ENCODE measurements around the gene TMC1. TPM values are rescaled to one million over a fixed set of nuclear protein-coding genes. Genes with fewer than 3 reads are reported as not detected.
"Not testable (repeated sequence)": the region's sequence is repeated elsewhere in the genome, so short reads cannot be mapped to it uniquely, and the experiment has no call there.

TMC1 gene
- total RNA-seq, 2 donors from 2014 or later = not detected

- H3K4me1 Mint-ChIP-seq (ENCODE audit: low read depth in 2 of 2) = no peaks in the 10 kb centered on the region
- ATAC-seq (no peak), DNase-seq (ENCODE audit: low spot score) (no peak)
- no peak overlapping the region for H3K27ac Mint-ChIP-seq
- no peaks in the 10 kb centered on the region for H3K9me3 Mint-ChIP-seq
- H3K27me3 Mint-ChIP-seq = peaks cover 8 to 20% of the 10 kb centered on the region in 2 donors
- H3K36me3 Mint-ChIP-seq = no peaks in the 10 kb centered on the region
- H3K4me3 Mint-ChIP-seq = no peak overlapping the region
Measured at GRCh38 chr9:72836790-72837189, 315.4 kb downstream of the TMC1 start.

DNA sequence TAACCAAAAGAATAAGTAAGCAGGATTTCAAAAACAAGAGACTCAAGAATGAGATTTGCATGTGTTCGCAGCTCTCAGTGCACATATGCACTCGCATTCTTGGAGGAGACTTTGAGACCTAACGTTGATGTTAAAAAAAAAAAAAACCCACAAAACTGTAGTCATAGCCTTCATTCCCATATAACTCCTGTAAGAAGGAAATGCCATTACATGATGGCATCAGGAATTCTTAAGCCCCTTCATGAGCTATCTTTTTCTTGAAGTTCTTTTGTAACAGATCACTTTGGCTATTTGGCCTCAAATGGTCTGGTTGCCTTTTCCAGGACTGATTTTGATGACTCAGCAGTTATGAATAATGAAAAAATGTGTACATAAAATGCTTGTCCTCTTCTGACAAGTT lies 317.7 kb downstream of the TMC1 start:
- Mint-ChIP-seq H3K4me3 (no peak overlapping the region), H3K36me3 (no peaks in the 10 kb centered on the region), H3K9me3 (no peaks in the 10 kb centered on the region), H3K4me1 (ENCODE audit: low read depth in 2 of 2) (no peaks in the 10 kb centered on the region), H3K27ac (no peak overlapping the region), H3K27me3 (peaks cover 6 to 9% of the 10 kb centered on the region in 2 donors)
- ATAC-seq (no peak), DNase-seq (ENCODE audit: low spot score) (no peak)

GRCh38 chr9:72843520-72844439 lies 322.4 kb downstream of the TMC1 start:
- ATAC-seq = no peak
- peaks cover 2% of the 10 kb centered on the region for H3K9me3 Mint-ChIP-seq
- peaks cover 9% of the 10 kb centered on the region for H3K36me3 Mint-ChIP-seq
- H3K27me3 Mint-ChIP-seq = peaks cover 4 to 14% of the 10 kb centered on the region in 2 donors
- no peak overlapping the region for H3K4me3 Mint-ChIP-seq
- no peaks in the 10 kb centered on the region for H3K4me1 Mint-ChIP-seq (ENCODE audit: low read depth in 2 of 2)
- no peak for DNase-seq (ENCODE audit: low spot score)
- H3K27ac Mint-ChIP-seq = no peak overlapping the region

DNA sequence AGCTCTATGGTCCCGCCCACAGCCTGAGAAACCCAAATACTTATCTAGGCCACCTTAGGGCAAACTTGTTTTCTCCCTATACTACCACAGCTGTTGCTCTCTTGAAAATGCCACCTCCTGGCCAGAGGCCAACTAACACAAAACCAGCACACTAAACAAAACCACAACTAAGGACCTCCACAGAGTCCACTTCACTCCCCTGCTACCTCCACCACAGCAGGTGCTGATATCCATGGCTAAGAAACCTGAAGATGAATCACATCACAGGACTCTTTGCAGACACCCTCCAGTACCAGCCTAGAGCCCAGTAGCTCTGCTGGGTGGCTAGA lies 323.0 kb downstream of the TMC1 start:
- Mint-ChIP-seq H3K36me3 (peaks cover 9% of the 10 kb centered on the region), H3K27me3 (peaks cover 4 to 19% of the 10 kb centered on the region in 2 donors), H3K9me3 (peaks cover 2% of the 10 kb centered on the region), H3K27ac (no peak overlapping the region), H3K4me1 (ENCODE audit: low read depth in 2 of 2) (no peaks in the 10 kb centered on the region), H3K4me3 (no peak overlapping the region)
- ATAC-seq (no peak), DNase-seq (ENCODE audit: low spot score) (no peak)

DNA sequence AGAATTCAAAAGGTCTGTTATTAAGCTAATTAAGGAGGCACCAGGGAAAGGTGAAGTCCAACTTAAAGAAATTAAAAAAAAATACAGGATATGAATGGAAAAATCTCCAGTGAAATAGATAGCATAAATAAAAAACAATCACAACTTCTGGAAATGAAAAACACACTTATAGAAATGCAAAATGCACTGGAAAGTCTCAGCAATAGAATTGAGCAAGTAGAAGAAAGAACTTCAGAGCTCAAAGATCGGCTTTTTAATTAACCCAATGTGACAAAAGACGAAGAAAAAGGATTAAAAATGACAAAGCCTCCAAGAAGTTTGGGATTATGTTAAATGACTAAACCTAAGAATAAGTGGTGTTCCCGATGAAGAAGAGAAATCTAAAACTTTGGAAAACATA lies 323.6 kb downstream of the TMC1 start:
- H3K9me3 Mint-ChIP-seq; H3K4me1 Mint-ChIP-seq (ENCODE audit: low read depth in 2 of 2); H3K36me3 Mint-ChIP-seq; DNase-seq (ENCODE audit: low spot score); H3K27ac Mint-ChIP-seq; ATAC-seq; H3K4me3 Mint-ChIP-seq: not testable (repeated sequence)
- peaks cover 4 to 19% of the 10 kb centered on the region in 2 donors for H3K27me3 Mint-ChIP-seq

GRCh38 chr9:72850209-72850608 lies 328.8 kb downstream of the TMC1 start:
- not testable (repeated sequence) for H3K9me3 Mint-ChIP-seq; H3K27ac Mint-ChIP-seq; DNase-seq (ENCODE audit: low spot score); H3K36me3 Mint-ChIP-seq; ATAC-seq; H3K4me1 Mint-ChIP-seq (ENCODE audit: low read depth in 2 of 2); H3K4me3 Mint-ChIP-seq
- peaks cover 4 to 19% of the 10 kb centered on the region in 2 donors for H3K27me3 Mint-ChIP-seq

GRCh38 chr9:72855321-72855720 lies 333.9 kb downstream of the TMC1 start:
- no peak overlapping the region for H3K27ac Mint-ChIP-seq
- H3K4me1 Mint-ChIP-seq (ENCODE audit: low read depth in 2 of 2) = no peaks in the 10 kb centered on the region
- no peaks in the 10 kb centered on the region for H3K36me3 Mint-ChIP-seq
- DNase-seq (ENCODE audit: low spot score) (no peak), ATAC-seq (no peak)
- peaks cover 6 to 7% of the 10 kb centered on the region in 2 donors for H3K27me3 Mint-ChIP-seq
- H3K4me3 Mint-ChIP-seq = no peak overlapping the region
- H3K9me3 Mint-ChIP-seq = no peaks in the 10 kb centered on the region

- no peak for ATAC-seq
- Mint-ChIP-seq H3K4me3 (no peak overlapping the region), H3K27me3 (peaks cover 6 to 7% of the 10 kb centered on the region in 2 donors), H3K4me1 (ENCODE audit: low read depth in 2 of 2) (no peaks in the 10 kb centered on the region), H3K27ac (no peak overlapping the region), H3K36me3 (no peaks in the 10 kb centered on the region), H3K9me3 (no peaks in the 10 kb centered on the region)
- no peak for DNase-seq (ENCODE audit: low spot score)
Measured at GRCh38 chr9:72855890-72856523, 334.6 kb downstream of the TMC1 start.

- ATAC-seq = no peak
- Mint-ChIP-seq H3K4me1 (ENCODE audit: low read depth in 2 of 2) (no peaks in the 10 kb centered on the region), H3K36me3 (no peaks in the 10 kb centered on the region), H3K27ac (no peak overlapping the region), H3K9me3 (no peaks in the 10 kb centered on the region), H3K4me3 (no peak overlapping the region), H3K27me3 (peaks cover 6 to 7% of the 10 kb centered on the region in 2 donors)
- DNase-seq (ENCODE audit: low spot score) = no peak
Measured at GRCh38 chr9:72856972-72857623, 335.7 kb downstream of the TMC1 start.

- H3K27me3 Mint-ChIP-seq = peaks cover 6 to 12% of the 10 kb centered on the region in 2 donors
- no peaks in the 10 kb centered on the region for H3K4me1 Mint-ChIP-seq (ENCODE audit: low read depth in 2 of 2)
- H3K36me3 Mint-ChIP-seq = no peaks in the 10 kb centered on the region
Measured at GRCh38 chr9:72857624-72857996, 336.2 kb downstream of the TMC1 start.

GRCh38 chr9:72858089-72858912 lies 336.9 kb downstream of the TMC1 start:
- H3K4me3 Mint-ChIP-seq = no peak overlapping the region
- H3K9me3 Mint-ChIP-seq = no peaks in the 10 kb centered on the region

More at GRCh38 chr9:72857624-72857996, 336.2 kb downstream of the TMC1 start:
- ATAC-seq (no peak), DNase-seq (ENCODE audit: low spot score) (no peak)
- Mint-ChIP-seq H3K4me3 (no peak overlapping the region), H3K9me3 (no peaks in the 10 kb centered on the region), H3K27ac (no peak overlapping the region)

GRCh38 chr9:72862788-72863187 lies 341.4 kb downstream of the TMC1 start:
- H3K4me1 Mint-ChIP-seq (ENCODE audit: low read depth in 2 of 2); H3K4me3 Mint-ChIP-seq; ATAC-seq; DNase-seq (ENCODE audit: low spot score); H3K9me3 Mint-ChIP-seq; H3K27ac Mint-ChIP-seq; H3K36me3 Mint-ChIP-seq: not testable (repeated sequence)
- peaks cover 4 to 39% of the 10 kb centered on the region in 2 donors for H3K27me3 Mint-ChIP-seq

More at GRCh38 chr9:72858089-72858912, 336.9 kb downstream of the TMC1 start:
- ATAC-seq (peak in 1 of 2 donors; percentile 56), DNase-seq (ENCODE audit: low spot score) (no peak)
- Mint-ChIP-seq H3K36me3 (no peaks in the 10 kb centered on the region), H3K27ac (no peak overlapping the region), H3K27me3 (peaks cover 8 to 18% of the 10 kb centered on the region in 2 donors), H3K4me1 (ENCODE audit: low read depth in 2 of 2) (no peaks in the 10 kb centered on the region)

GRCh38 chr9:72863456-72864094 lies 342.2 kb downstream of the TMC1 start:
- no peaks in the 10 kb centered on the region for H3K9me3 Mint-ChIP-seq
- H3K27ac Mint-ChIP-seq = no peak overlapping the region

More at GRCh38 chr9:72863456-72864094, 342.2 kb downstream of the TMC1 start:
- Mint-ChIP-seq H3K4me1 (ENCODE audit: low read depth in 2 of 2) (no peaks in the 10 kb centered on the region), H3K27me3 (peaks cover 6 to 47% of the 10 kb centered on the region in 2 donors), H3K4me3 (no peak overlapping the region), H3K36me3 (no peaks in the 10 kb centered on the region)
- no peak for DNase-seq (ENCODE audit: low spot score)
- no peak for ATAC-seq
